GM12878 (cell line): ENCODE data around the gene CDKN2A. TPM values are rescaled to one million over a fixed set of nuclear protein-coding genes. Genes with fewer than 3 reads are reported as not detected.

Experiments
- ATAC-seq: fragments of 200-7000 bp; cut with Tn5 transposase; 3 replicates; pipeline ENCODE4 v1.9.1; 2020; ENCODE audit warnings: mild to moderate bottlenecking, moderate library complexity
- BruUV-seq: library from RNA; stranded (reverse); fragments of 400-500 nt; replicated peaks from 2 replicates; lab custom pipeline; 2021; lab: Mats Ljungman, UMichigan
- CTCF ChIA-PET: fragments of 300-600 bp; sonication (Branson Sonifier 250); formaldehyde crosslinking; extraction: SDS; loops from one replicate; lab custom pipeline; 2021; ENCODE audit warnings: inconsistent platforms; lab: Yijun Ruan, JAX
- POLR2A ChIA-PET: fragments of 350-600 bp; formaldehyde crosslinking; extraction: SDS; loops from one replicate; lab custom pipeline; 2021; ENCODE audit warnings: inconsistent platforms; lab: Charles Lee
- RAD21 ChIA-PET: fragments of 300-600 bp; sonication (Branson Sonifier 250); formaldehyde crosslinking; loops from one replicate; lab custom pipeline; 2023; ENCODE audit warnings: antibody characterized with exemption; ENCODE audit not compliant: unreplicated experiment; lab: Charles Lee
- SMC1A ChIA-PET: fragments of 300-600 bp; sonication (Branson Sonifier 250); formaldehyde crosslinking; loops from one replicate; lab custom pipeline; 2023; ENCODE audit not compliant: unreplicated experiment, uncharacterized antibody; lab: Charles Lee
- DNase-seq: peaks from one replicate; pipeline ENCODE4 v3.0.0-alpha.2; 2011; ENCODE audit warnings: low read depth, low spot score
- FAIRE-seq: peaks from 3 replicates; lab custom pipeline; 2011; peaks lifted over from hg19 to GRCh38; lab: Jason Lieb, UNC
- H2AFZ ChIP-seq: 2 replicates; pipeline ENCODE4 v1.6.0; 2011; ENCODE audit warnings: low read depth, low read length, control low read depth; ENCODE audit not compliant: control insufficient read depth
- H3K27ac ChIP-seq: 2 replicates; pipeline ENCODE4 v1.5.1; 2011; ENCODE audit warnings: control low read depth; ENCODE audit not compliant: control insufficient read depth, insufficient read depth
- H3K27me3 ChIP-seq, 2 experiments: replicated peaks in 1 of 2; 2 replicates each; pipeline versions ENCODE4 v1.6.0 to v1.6.1; 2011; ENCODE audit warnings: low read length in 1 of 2; ENCODE audit not compliant: control insufficient read depth in 2 of 2, insufficient read depth in 2 of 2
- H3K36me3 ChIP-seq, 2 experiments: 2 replicates each; pipeline ENCODE4 v1.5.1; 2011; ENCODE audit warnings: low read length in 1 of 2; ENCODE audit not compliant: control insufficient read depth in 2 of 2, insufficient read depth in 2 of 2
- H3K4me1 ChIP-seq: 2 replicates; pipeline ENCODE4 v1.6.1; 2011; ENCODE audit warnings: mild to moderate bottlenecking, low read length, moderate library complexity, mixed read lengths; ENCODE audit not compliant: control insufficient read depth, insufficient read depth
- H3K4me2 ChIP-seq: 2 replicates; pipeline ENCODE4 v1.6.0; 2011; ENCODE audit warnings: control low read depth; ENCODE audit not compliant: control insufficient read depth, insufficient read depth
- H3K4me3 ChIP-seq: fragments of 200-600 bp; sonication (generic); 2 replicates; pipeline ENCODE4 v1.5.1; 2016
- H3K79me2 ChIP-seq: 2 replicates; pipeline ENCODE4 v1.6.0; 2011; ENCODE audit warnings: low read length; ENCODE audit not compliant: control insufficient read depth, insufficient read depth
- H3K9ac ChIP-seq: 2 replicates; pipeline ENCODE4 v1.8.0; 2011; ENCODE audit warnings: low read length, control low read depth, mixed read lengths; ENCODE audit not compliant: control insufficient read depth, insufficient read depth
- H3K9me3 ChIP-seq: replicated peaks from 3 replicates; pipeline ENCODE4 v1.5.1; 2011; ENCODE audit warnings: mild to moderate bottlenecking, low read length; ENCODE audit not compliant: control insufficient read depth, insufficient read depth
- H4K20me1 ChIP-seq: 2 replicates; pipeline ENCODE4 v1.6.0; 2011; ENCODE audit not compliant: control insufficient read depth, insufficient read depth
- BHLHE40 ChIP-seq, 2 experiments: fragments of 450-650 bp in 1 of 2; IDR thresholded peaks; 2 replicates each; pipeline ENCODE4 v1.6.1; 2011 to 2017; ENCODE audit warnings: low read depth in 2 of 2, borderline replicate concordance in 1 of 2, improper control_type of control experiment in 1 of 2, low read length in 1 of 2, mild to moderate bottlenecking in 1 of 2
- CHD4 ChIP-seq: fragments of 200-600 bp; sonication (generic); IDR thresholded peaks from 2 replicates; pipeline ENCODE4 v1.6.1; 2016; ENCODE audit warnings: mild to moderate bottlenecking
- NR2F1 ChIP-seq: fragments of 450-650 bp; conservative IDR thresholded peaks from 2 replicates; pipeline ENCODE4 v1.6.1; 2017; ENCODE audit warnings: mild to moderate bottlenecking
- TCF3 ChIP-seq: IDR thresholded peaks from 2 replicates; pipeline ENCODE4 v1.6.1; 2012; ENCODE audit warnings: low read depth, mild to moderate bottlenecking, low read length, borderline replicate concordance; ENCODE audit not compliant: insufficient read depth
- YBX1 ChIP-seq: fragments of 450-650 bp; IDR thresholded peaks from 2 replicates; pipeline ENCODE4 v1.6.1; 2016; ENCODE audit warnings: antibody characterized with exemption
- WGBS: methylation state at CpG from one replicate; pipeline ENCODE4 v1.1.6; 2016; ENCODE audit warnings: low lambda C conversion rate; ENCODE audit not compliant: insufficient replicate concordance, insufficient coverage; ENCODE audit errors: missing lambda C conversion rate; 5-methylcytosine and 5-hydroxymethylcytosine counted together
- in situ Hi-C: fragments of 300-500 bp; cut with MboI; formaldehyde crosslinking; loops from 9 replicates; pipeline ENCODE4 v1.14.3; 2018; ENCODE audit warnings: mixed read lengths
- intact Hi-C: fragments of 100-400 bp; cut with micrococcal nuclease; formaldehyde crosslinking; loops from one replicate; pipeline ENCODE4 v1.14.2; 2022; ENCODE audit not compliant: unreplicated experiment
- polyA plus RNA-seq, 11 experiments: library from polyadenylated mRNA; depleted of rRNA in 4 of 11; unstranded in 6 of 11; stranded (reverse) in 5 of 11; fragments of >200 nt; fragmentation: Nextera tagmentation in 4 of 11; fragmentation: Illumina TruSeq in 1 of 11; extraction: Ambion mirVana in 4 of 11; extraction: Trizol in 1 of 11; gene quantifications; 1 replicate in 1 of 11; 2 replicates in 10 of 11; pipeline versions ENCODE4 v1.2.1 to v1.2.3, GENCODE V29; 2011 to 2016; ENCODE audit warnings: inconsistent platforms in 2 of 11, missing spikeins in 2 of 11, low read depth in 1 of 11
- total RNA-seq, 4 experiments: library from RNA; depleted of rRNA in 3 of 4; stranded (reverse); fragments of >200 nt in 3 of 4; fragmentation: Illumina TruSeq in 1 of 4; extraction: Trizol in 1 of 4; gene quantifications; 2 replicates each; pipeline versions ENCODE4 v1.2.1 to v1.2.3, GENCODE V29; 2013 to 2021
- TF ChIP-seq, protein P1 (sequence below): fragments of 150-350 bp; IDR thresholded peaks from 2 replicates; pipeline ENCODE4 v1.6.1; 2014; ENCODE audit warnings: mild to moderate bottlenecking, low read depth, low read length

CDKN2A gene
- total and polyA plus RNA-seq, 10 of the 15 experiments (the other 5 are each of a cell fraction or from before 2014, with no cell fraction given), result 0.84 to 41.2 (median 18.4) TPM

DNA sequence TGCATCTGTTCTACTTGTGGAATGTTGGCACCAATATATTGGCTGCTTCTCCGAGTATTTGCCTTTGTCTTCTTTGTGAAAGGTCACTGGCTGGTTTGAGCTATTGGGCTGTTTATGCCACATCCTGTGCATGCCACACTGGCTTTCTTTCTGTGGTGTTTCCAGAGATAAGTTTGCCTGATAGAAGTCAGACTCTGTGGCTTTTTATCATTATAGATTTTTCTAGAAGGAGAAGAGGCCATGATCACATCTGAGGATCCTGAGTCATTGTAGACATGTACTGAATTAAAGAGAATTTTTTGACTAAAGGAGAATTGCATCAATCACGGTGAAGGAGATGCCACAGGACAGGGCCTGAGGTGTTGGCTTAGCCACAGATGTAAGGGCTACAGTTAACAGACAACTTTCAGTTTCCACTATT lies 41.4 kb upstream of the CDKN2A start:
- no peaks in the 10 kb centered on the region for H3K79me2 ChIP-seq
- POLR2A ChIA-PET, result no interaction called here
- in situ Hi-C loops, result loop anchor here (5.0 kb wide), 1 partner anchor 223 kb away; no protein-coding TSS in a partner anchor
- BruUV-seq, result no TSS peak
- no peak overlapping the region for H3K4me2 ChIP-seq
- SMC1A ChIA-PET, result interaction anchor here (1.0 to 5.2 kb wide), 2 partner anchors 28 to 222 kb away, joined by 6 to 29 read pairs; partner anchors contain the start of gene CDKN2B
- H4K20me1 ChIP-seq, result no peaks in the 10 kb centered on the region; the same call in 1 of the 2 replicates
- FAIRE-seq (no peak), ATAC-seq (no peak), DNase-seq (no peak)
- H3K27me3 ChIP-seq, result no peaks in the 10 kb centered on the region; a peak in 1 of 4 replicates
- no peaks in the 10 kb centered on the region for H3K36me3 ChIP-seq
- no peaks in the 10 kb centered on the region for H3K4me1 ChIP-seq
- 97% methylated on average over 2 of the region's 2 CpGs for WGBS
- no peak overlapping the region for H3K4me3 ChIP-seq
- no peak overlapping the region for H3K9ac ChIP-seq
- RAD21 ChIA-PET, result interaction anchor here (0.6 to 6.9 kb wide), 4 partner anchors 27 to 420 kb away, joined by 3 to 59 read pairs (median 4); partner anchors contain the start of gene CDKN2B
- no peaks in the 10 kb centered on the region for H3K9me3 ChIP-seq
- H2AFZ ChIP-seq, result no peak overlapping the region
- no peak overlapping the region for H3K27ac ChIP-seq
- CTCF ChIA-PET, result interaction anchor here (3.9 to 9.7 kb wide), 3 partner anchors 26 to 225 kb away, joined by 21 to 182 read pairs (median 80); partner anchors contain the start of gene CDKN2B
- intact Hi-C loops, result loop anchor here (10.0 kb wide), 1 partner anchor 199 kb away; no protein-coding TSS in a partner anchor
- TF ChIP-seq YBX1, result no peak
- no peak for TF ChIP-seq BHLHE40 (IDR thresholded peaks at IDR 0.05; ENCODE audit: borderline replicate concordance in 1 of 2, low read depth in 2 of 2, low read length in 1 of 2)

DNA sequence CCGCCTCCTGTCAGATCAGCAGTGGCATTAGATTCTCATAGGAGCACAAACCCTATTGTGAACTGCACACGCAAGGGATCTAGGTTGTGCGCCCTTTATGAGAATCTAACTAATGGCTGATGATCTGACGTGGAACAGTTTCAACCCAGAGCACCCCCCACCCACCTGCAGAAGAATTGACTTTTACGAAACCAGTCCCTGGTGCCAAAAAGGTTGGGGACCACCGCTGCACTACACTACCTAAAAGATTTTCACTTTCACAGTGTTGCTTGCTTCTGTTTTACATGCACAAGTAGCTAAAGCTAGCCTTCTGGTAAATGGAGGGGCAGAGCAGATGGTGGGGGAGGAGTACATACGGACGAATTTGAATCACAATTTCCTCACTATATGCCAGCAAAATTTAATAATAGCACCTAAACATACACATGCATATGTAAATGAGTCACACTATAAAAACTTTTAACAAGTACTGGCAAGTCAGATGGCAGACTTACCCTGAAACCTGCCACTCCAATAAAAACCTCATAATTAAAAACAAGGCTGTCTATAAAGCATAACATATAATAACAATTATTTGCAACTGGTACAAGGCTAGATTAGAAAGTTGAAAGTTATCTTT lies 38.9 kb upstream of the CDKN2A start:
- Histone ChIP-seq H3K4me2 (no peak overlapping the region), H2AFZ (no peak overlapping the region), H3K27me3 (no peaks in the 10 kb centered on the region), H3K4me3 (no peak overlapping the region), H3K79me2 (no peaks in the 10 kb centered on the region), H3K27ac (no peak overlapping the region), H3K4me1 (peaks cover 10% of the 10 kb centered on the region), H3K9ac (no peak overlapping the region), H4K20me1 (no peaks in the 10 kb centered on the region; the same call in 1 of the 2 replicates)
- intact Hi-C loops, result loop anchor here (10.0 kb wide), 1 partner anchor 202 kb away; no protein-coding TSS in a partner anchor
- DNase-seq, result no peak
- ATAC-seq, result no peak
- no peak for FAIRE-seq
- SMC1A ChIA-PET, result interaction anchor here (1.7 kb wide), 1 partner anchor 219 kb away, joined by 5 read pairs; no protein-coding TSS in a partner anchor
- CTCF ChIA-PET, result interaction anchor here (1.6 to 1.7 kb wide), 2 partner anchors 25 to 211 kb away, joined by 4 read pairs; partner anchors contain the start of gene CDKN2B
- TF ChIP-seq, protein P1, sequence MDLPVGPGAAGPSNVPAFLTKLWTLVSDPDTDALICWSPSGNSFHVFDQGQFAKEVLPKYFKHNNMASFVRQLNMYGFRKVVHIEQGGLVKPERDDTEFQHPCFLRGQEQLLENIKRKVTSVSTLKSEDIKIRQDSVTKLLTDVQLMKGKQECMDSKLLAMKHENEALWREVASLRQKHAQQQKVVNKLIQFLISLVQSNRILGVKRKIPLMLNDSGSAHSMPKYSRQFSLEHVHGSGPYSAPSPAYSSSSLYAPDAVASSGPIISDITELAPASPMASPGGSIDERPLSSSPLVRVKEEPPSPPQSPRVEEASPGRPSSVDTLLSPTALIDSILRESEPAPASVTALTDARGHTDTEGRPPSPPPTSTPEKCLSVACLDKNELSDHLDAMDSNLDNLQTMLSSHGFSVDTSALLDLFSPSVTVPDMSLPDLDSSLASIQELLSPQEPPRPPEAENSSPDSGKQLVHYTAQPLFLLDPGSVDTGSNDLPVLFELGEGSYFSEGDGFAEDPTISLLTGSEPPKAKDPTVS, result no peak
- TF ChIP-seq CHD4 (no peak), TCF3 (no peak), NR2F1 (no peak)
- TF ChIP-seq, all 136 proteins: peak for 0
- no peaks in the 10 kb centered on the region for H3K9me3 ChIP-seq
- 90% methylated on average over 8 of the region's 8 CpGs for WGBS
- H3K36me3 ChIP-seq, result no peaks in the 10 kb centered on the region
- in situ Hi-C loops, result no loop called here
- POLR2A ChIA-PET, result no interaction called here
- RAD21 ChIA-PET, result no interaction called here
- no TSS peak for BruUV-seq
